Keratinocyte (primary cell): ENCODE measurements around the gene SCYGR6. TPM values are rescaled to one million over a fixed set of nuclear protein-coding genes. Genes with fewer than 3 reads are reported as not detected.

Source experiments
- DNase-seq: peaks from one replicate; pipeline ENCODE4 v3.0.0-alpha.2; 2011; ENCODE audit warnings: low read depth, missing footprints, low spot score
- FAIRE-seq: peaks from 2 replicates; lab custom pipeline; 2011; peaks lifted over from hg19 to GRCh38; lab: Jason Lieb, UNC
- H2AFZ ChIP-seq: 2 replicates; pipeline ENCODE4 v1.6.0; 2012; ENCODE audit warnings: low read length, control low read depth, inconsistent platforms; ENCODE audit not compliant: control insufficient read depth
- H3K27ac ChIP-seq: 2 replicates; pipeline ENCODE4 v1.5.1; 2011; ENCODE audit warnings: low read length; ENCODE audit not compliant: control insufficient read depth, insufficient read depth
- H3K27me3 ChIP-seq: 3 replicates; pipeline ENCODE4 v1.6.0; 2011; ENCODE audit warnings: low read length; ENCODE audit not compliant: control insufficient read depth, insufficient read depth; ENCODE audit errors: extremely low read depth
- H3K36me3 ChIP-seq, 2 experiments: 2 replicates in 1 of 2; 3 replicates in 1 of 2; pipeline ENCODE4 v1.5.1; 2011; ENCODE audit warnings: low read length in 2 of 2, mild to moderate bottlenecking in 1 of 2; ENCODE audit not compliant: control insufficient read depth in 2 of 2, insufficient read depth in 2 of 2; ENCODE audit errors: extremely low read depth in 1 of 2
- H3K4me1 ChIP-seq: 3 replicates; pipeline ENCODE4 v1.5.1; 2011; ENCODE audit warnings: low read length; ENCODE audit not compliant: control insufficient read depth, insufficient read depth; ENCODE audit errors: extremely low read depth
- H3K4me2 ChIP-seq: 3 replicates; pipeline ENCODE4 v1.6.0; 2011; ENCODE audit warnings: low read depth, low read length; ENCODE audit not compliant: control insufficient read depth, insufficient read depth; ENCODE audit errors: extremely low read depth
- H3K4me3 ChIP-seq, 3 experiments: fragments of 200-600 bp in 1 of 3; sonication (generic) in 1 of 3; 2 replicates in 2 of 3; 3 replicates in 1 of 3; pipeline ENCODE4 v1.5.1; 2011 to 2016; ENCODE audit warnings: low read length in 3 of 3, mild to moderate bottlenecking in 3 of 3, control low read depth in 2 of 3, inconsistent platforms in 1 of 3, low read depth in 1 of 3, mixed read lengths in 1 of 3, mixed run types in 1 of 3, moderate library complexity in 1 of 3; ENCODE audit not compliant: control insufficient read depth in 2 of 3, insufficient read depth in 2 of 3; ENCODE audit errors: extremely low read depth in 1 of 3
- H3K79me2 ChIP-seq: 2 replicates; pipeline ENCODE4 v1.6.0; 2012; ENCODE audit warnings: low read length; ENCODE audit not compliant: control insufficient read depth, insufficient read depth
- H3K9ac ChIP-seq: 3 replicates; pipeline ENCODE4 v1.6.0; 2011; ENCODE audit warnings: low read length; ENCODE audit not compliant: control insufficient read depth, insufficient read depth; ENCODE audit errors: extremely low read depth
- H3K9me1 ChIP-seq: 3 replicates; pipeline ENCODE4 v1.6.0; 2011; ENCODE audit warnings: low read length; ENCODE audit not compliant: control insufficient read depth, insufficient read depth; ENCODE audit errors: extremely low read depth
- H3K9me3 ChIP-seq: 2 replicates; pipeline ENCODE4 v1.5.1; 2012; ENCODE audit warnings: low read depth, low read length; ENCODE audit not compliant: control insufficient read depth
- H4K20me1 ChIP-seq: 3 replicates; pipeline ENCODE4 v1.6.0; 2011; ENCODE audit warnings: low read length; ENCODE audit not compliant: control insufficient read depth, insufficient read depth; ENCODE audit errors: extremely low read depth
- EZH2 ChIP-seq: IDR thresholded peaks from one replicate; pipeline ENCODE4 v1.6.1; 2012; ENCODE audit warnings: inconsistent platforms, mild to moderate bottlenecking, low read length, moderate library complexity
- dilution Hi-C: fragments of 300-500 bp; cut with MboI; formaldehyde crosslinking; loops from one replicate; pipeline ENCODE4 v1.7.0; 2020; ENCODE audit warnings: low sequenced_read_pairs; ENCODE audit not compliant: extremely low pct_ligation_motif_present
- polyA plus RNA-seq, 5 experiments: library from polyadenylated mRNA; depleted of rRNA in 3 of 5; stranded (reverse) in 3 of 5; stranded (forward) in 1 of 5; unstranded in 1 of 5; fragments of >200 nt; gene quantifications; 1 replicate in 1 of 5; 2 replicates in 3 of 5; 3 replicates in 1 of 5; pipeline versions ENCODE4 v1.2.1 to v1.2.3, GENCODE V29; 2011 to 2012; ENCODE audit warnings: missing spikeins in 2 of 5, low read depth in 1 of 5, low replicate concordance in 1 of 5
- small RNA-seq, 3 experiments: library from RNA; depleted of rRNA; stranded (forward); fragments of <200 nt; gene quantifications; one replicate each; pipeline ENCODE3, GENCODE V24; 2012; ENCODE audit warnings: low read depth in 3 of 3, low replicate concordance in 1 of 3; ENCODE audit not compliant: insufficient read length in 3 of 3
- TF ChIP-seq, protein P1 (sequence below), 3 experiments: IDR thresholded peaks in 1 of 3; conservative IDR thresholded peaks in 1 of 3; optimal IDR thresholded peaks in 1 of 3; 2 replicates in 2 of 3; 3 replicates in 1 of 3; pipeline versions ENCODE3 to v1.5.1; 2011; ENCODE audit warnings: low read length in 3 of 3, mild to moderate bottlenecking in 3 of 3, moderate library complexity in 2 of 3, control low read depth in 1 of 3, inconsistent platforms in 1 of 3; ENCODE audit not compliant: insufficient read depth in 2 of 3; ENCODE audit errors: extremely low read depth in 1 of 3

The SCYGR6 gene
- polyA plus RNA-seq, 1 donor (not counting 4 experiments of a cell fraction or from before 2014, with no cell fraction given): not detected

GRCh38 chr2:227677928-227678327 is 46.6 kb downstream of the SCYGR6 start:
- Histone ChIP-seq H3K27me3 (no peaks in the 10 kb centered on the region), H3K79me2 (no peaks in the 10 kb centered on the region), H3K4me2 (no peak overlapping the region), H2AFZ (no peak overlapping the region), H3K9me3 (no peaks in the 10 kb centered on the region), H3K27ac (no peak overlapping the region), H3K4me1 (no peaks in the 10 kb centered on the region), H4K20me1 (no peaks in the 10 kb centered on the region), H3K9ac (no peak overlapping the region), H3K9me1 (no peaks in the 10 kb centered on the region), H3K4me3 (no peak overlapping the region), H3K36me3 (no peaks in the 10 kb centered on the region)
- DNase-seq (no peak), FAIRE-seq (no peak)
- dilution Hi-C loops: no loop called here
- no peak for TF ChIP-seq EZH2
- TF ChIP-seq, protein P1, sequence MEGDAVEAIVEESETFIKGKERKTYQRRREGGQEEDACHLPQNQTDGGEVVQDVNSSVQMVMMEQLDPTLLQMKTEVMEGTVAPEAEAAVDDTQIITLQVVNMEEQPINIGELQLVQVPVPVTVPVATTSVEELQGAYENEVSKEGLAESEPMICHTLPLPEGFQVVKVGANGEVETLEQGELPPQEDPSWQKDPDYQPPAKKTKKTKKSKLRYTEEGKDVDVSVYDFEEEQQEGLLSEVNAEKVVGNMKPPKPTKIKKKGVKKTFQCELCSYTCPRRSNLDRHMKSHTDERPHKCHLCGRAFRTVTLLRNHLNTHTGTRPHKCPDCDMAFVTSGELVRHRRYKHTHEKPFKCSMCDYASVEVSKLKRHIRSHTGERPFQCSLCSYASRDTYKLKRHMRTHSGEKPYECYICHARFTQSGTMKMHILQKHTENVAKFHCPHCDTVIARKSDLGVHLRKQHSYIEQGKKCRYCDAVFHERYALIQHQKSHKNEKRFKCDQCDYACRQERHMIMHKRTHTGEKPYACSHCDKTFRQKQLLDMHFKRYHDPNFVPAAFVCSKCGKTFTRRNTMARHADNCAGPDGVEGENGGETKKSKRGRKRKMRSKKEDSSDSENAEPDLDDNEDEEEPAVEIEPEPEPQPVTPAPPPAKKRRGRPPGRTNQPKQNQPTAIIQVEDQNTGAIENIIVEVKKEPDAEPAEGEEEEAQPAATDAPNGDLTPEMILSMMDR (optimal IDR thresholded peaks at IDR 0.05 in 1 of 3, IDR thresholded peaks at IDR 0.05 in 1 of 3, conservative IDR thresholded peaks at IDR 0.05 in 1 of 3; ENCODE audit: extremely low read depth in 1 of 3, insufficient read depth in 2 of 3, low read length in 3 of 3): no peak

DNA sequence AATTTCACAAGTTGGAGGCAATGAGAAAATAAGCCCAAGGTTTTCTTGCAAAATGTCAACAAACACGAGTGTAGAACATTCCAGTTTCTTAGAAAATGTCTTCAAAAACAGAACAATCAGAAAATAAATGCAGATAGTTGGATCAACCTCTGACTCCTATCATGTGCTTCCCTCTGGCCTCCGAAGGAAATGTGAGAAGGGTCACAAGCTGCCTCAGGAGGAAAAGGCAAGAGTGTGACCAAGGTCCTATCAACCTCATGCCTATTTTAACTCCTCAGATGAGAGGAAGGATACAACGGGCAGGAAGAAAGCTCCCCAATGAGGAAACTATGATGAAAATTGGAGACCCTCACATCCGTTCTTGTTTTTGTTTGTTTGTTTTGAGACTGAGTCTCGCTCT is 50.1 kb downstream of the SCYGR6 start:
- H3K36me3 ChIP-seq: no peaks in the 10 kb centered on the region
- no peak overlapping the region for H3K27ac ChIP-seq
- no peak for DNase-seq
- H3K27me3 ChIP-seq: no peaks in the 10 kb centered on the region
- H2AFZ ChIP-seq: no peak overlapping the region
- H3K79me2 ChIP-seq: no peaks in the 10 kb centered on the region
- H4K20me1 ChIP-seq: no peaks in the 10 kb centered on the region
- dilution Hi-C loops: no loop called here
- no peaks in the 10 kb centered on the region for H3K9me3 ChIP-seq
- TF ChIP-seq, protein P1 (optimal IDR thresholded peaks at IDR 0.05 in 1 of 3, IDR thresholded peaks at IDR 0.05 in 1 of 3, conservative IDR thresholded peaks at IDR 0.05 in 1 of 3; ENCODE audit: extremely low read depth in 1 of 3, insufficient read depth in 2 of 3, low read length in 3 of 3): no peak
- no peak for TF ChIP-seq EZH2
- H3K4me2 ChIP-seq: no peak overlapping the region
- H3K9ac ChIP-seq: no peak overlapping the region
- no peaks in the 10 kb centered on the region for H3K4me1 ChIP-seq
- H3K4me3 ChIP-seq: no peak overlapping the region
- FAIRE-seq: no peak
- no peaks in the 10 kb centered on the region for H3K9me1 ChIP-seq

Small RNA genes lying within 50 kb of the gene (small RNA-seq; reads per million reads assigned to genes)
- 0 to 0.33 (median 0) reads per million in 3 experiments for gene RNA5SP121

Other genes starting within 250 kb of the SCYGR6 start
- not detected in 3 replicates for gene SCYGR2, start 125.9 kb downstream of the SCYGR6 start, polyA plus RNA-seq
- gene SCYGR3, start 109.9 kb downstream of the SCYGR6 start, polyA plus RNA-seq: not detected in 3 replicates
- not detected in 3 replicates for gene SCYGR4, start 107.3 kb downstream of the SCYGR6 start, polyA plus RNA-seq
- gene SCYGR5, start 58.0 kb downstream of the SCYGR6 start, polyA plus RNA-seq: not detected in 3 replicates
- gene SLC19A3, start 6.7 kb downstream of the SCYGR6 start, polyA plus RNA-seq: 0.25 to 1.0 TPM (median 0.58 TPM) in 3 replicates
- gene SCYGR7, start 3.6 kb upstream of the SCYGR6 start, polyA plus RNA-seq: not detected in 3 replicates
- not detected in 3 replicates for gene SCYGR8, start 21.1 kb upstream of the SCYGR6 start, polyA plus RNA-seq
- 0.70 to 13.5 TPM (median 5.2 TPM) in 3 replicates for gene CCL20, start 89.1 kb upstream of the SCYGR6 start, polyA plus RNA-seq
- gene DAW1, start 146.9 kb upstream of the SCYGR6 start, polyA plus RNA-seq: 0.18 to 0.24 TPM (median 0.18 TPM) in 3 replicates